OCI-LY3 (cell line): ENCODE results near the gene SERINC5.

Source experiments
- EZH2phosphoT487 ChIP-seq: fragments of 200-600 bp; shearing (Covaris generic); IDR thresholded peaks from 2 replicates; pipeline ENCODE4 v1.6.1; 2018; ENCODE audit warnings: antibody characterized with exemption, mixed run types, low read depth
- TF ChIP-seq, protein P1 (sequence below): fragments of 200-600, 300-600 bp; sonication (generic); IDR thresholded peaks from 2 replicates; pipeline ENCODE4 v1.5.1; 2014; ENCODE audit warnings: antibody characterized with exemption, low read length, low read depth

DNA sequence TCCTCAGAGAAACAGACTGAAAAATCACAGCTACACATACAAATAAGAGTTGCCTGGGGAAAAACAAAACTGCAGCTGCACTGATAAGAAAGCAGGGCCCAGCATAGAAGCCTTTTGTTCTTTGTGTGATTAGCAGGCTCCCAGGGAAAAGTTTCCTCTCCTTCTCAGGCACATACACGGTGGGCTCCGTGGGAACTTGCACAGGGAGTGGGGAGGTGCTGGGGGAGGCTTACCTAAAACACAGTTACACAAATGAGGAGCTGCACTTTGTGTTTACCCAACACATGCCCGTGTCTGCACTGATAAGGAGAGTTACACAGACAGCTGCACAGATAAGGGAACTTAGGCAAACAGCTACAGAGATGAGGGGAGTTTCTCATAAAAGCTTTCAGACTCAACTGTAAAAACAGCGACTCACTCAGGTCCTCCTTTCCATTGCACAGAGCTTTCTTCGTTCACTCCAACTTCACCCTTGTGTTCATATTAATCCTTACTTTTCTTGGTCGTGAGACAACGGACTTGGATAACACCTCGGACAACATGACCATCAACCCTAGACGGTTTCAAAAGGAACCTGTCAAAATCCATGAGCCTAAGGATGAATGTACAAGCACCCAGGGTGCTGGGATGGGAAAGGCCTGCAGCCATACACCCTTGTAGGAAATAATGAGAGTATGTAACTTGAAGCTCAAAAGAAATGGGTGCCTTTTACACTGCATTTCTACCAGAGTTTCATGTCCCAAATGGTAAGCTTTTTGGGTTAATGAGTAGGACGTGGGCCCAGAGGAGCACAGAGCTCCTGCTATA is 50.8 kb downstream of the SERINC5 start:
- no peak for TF ChIP-seq EZH2phosphoT487
- TF ChIP-seq, protein P1, sequence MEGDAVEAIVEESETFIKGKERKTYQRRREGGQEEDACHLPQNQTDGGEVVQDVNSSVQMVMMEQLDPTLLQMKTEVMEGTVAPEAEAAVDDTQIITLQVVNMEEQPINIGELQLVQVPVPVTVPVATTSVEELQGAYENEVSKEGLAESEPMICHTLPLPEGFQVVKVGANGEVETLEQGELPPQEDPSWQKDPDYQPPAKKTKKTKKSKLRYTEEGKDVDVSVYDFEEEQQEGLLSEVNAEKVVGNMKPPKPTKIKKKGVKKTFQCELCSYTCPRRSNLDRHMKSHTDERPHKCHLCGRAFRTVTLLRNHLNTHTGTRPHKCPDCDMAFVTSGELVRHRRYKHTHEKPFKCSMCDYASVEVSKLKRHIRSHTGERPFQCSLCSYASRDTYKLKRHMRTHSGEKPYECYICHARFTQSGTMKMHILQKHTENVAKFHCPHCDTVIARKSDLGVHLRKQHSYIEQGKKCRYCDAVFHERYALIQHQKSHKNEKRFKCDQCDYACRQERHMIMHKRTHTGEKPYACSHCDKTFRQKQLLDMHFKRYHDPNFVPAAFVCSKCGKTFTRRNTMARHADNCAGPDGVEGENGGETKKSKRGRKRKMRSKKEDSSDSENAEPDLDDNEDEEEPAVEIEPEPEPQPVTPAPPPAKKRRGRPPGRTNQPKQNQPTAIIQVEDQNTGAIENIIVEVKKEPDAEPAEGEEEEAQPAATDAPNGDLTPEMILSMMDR: no peak
